Stimulated activated CD8-positive, alpha-beta memory T cell treated with anti-CD3 and anti-CD28 coated beads, Interleukin-15, amount 100 ng/mL, for 4 hours (primary cell): ENCODE measurements around the gene KIAA0825.

ENCODE experiments used
- DNase-seq, 2 donors: peaks; one replicate each; pipeline ENCODE4 v3.0.0-alpha.2; 2020; ENCODE audit warnings: low read depth in 2 of 2

Gene KIAA0825

GRCh38 chr5:94508461-94509148 lies 109.8 kb downstream of the KIAA0825 start:
- DNase-seq, result no peak

- no peak for DNase-seq
Observed at GRCh38 chr5:94505327-94506068, 112.9 kb downstream of the KIAA0825 start.

- no peak for DNase-seq
Observed at GRCh38 chr5:94503677-94504076, 114.7 kb downstream of the KIAA0825 start.

- no peak for DNase-seq
Observed at GRCh38 chr5:94501365-94501764, 117.0 kb downstream of the KIAA0825 start.

- no peak for DNase-seq
Observed at GRCh38 chr5:94499806-94500205, 118.6 kb downstream of the KIAA0825 start.

GRCh38 chr5:94498199-94498598 lies 120.2 kb downstream of the KIAA0825 start:
- DNase-seq, result no peak

- no peak for DNase-seq
Observed at GRCh38 chr5:94485067-94485466, 133.3 kb downstream of the KIAA0825 start.

GRCh38 chr5:94481059-94481458 lies 137.3 kb downstream of the KIAA0825 start:
- DNase-seq, result no peak

GRCh38 chr5:94480486-94480885 lies 137.9 kb downstream of the KIAA0825 start:
- DNase-seq, result no peak

- no peak for DNase-seq
Observed at GRCh38 chr5:94473936-94474335, 144.5 kb downstream of the KIAA0825 start.

GRCh38 chr5:94471521-94471920 lies 146.9 kb downstream of the KIAA0825 start:
- no peak for DNase-seq

GRCh38 chr5:94470802-94471201 lies 147.6 kb downstream of the KIAA0825 start:
- DNase-seq, result no peak

GRCh38 chr5:94469894-94470329 lies 148.5 kb downstream of the KIAA0825 start:
- no peak for DNase-seq

GRCh38 chr5:94467954-94468930 lies 150.2 kb downstream of the KIAA0825 start:
- DNase-seq, result no peak

GRCh38 chr5:94467346-94467953 lies 151.0 kb downstream of the KIAA0825 start:
- no peak for DNase-seq

- no peak for DNase-seq
Observed at GRCh38 chr5:94463739-94464138, 154.7 kb downstream of the KIAA0825 start.

- no peak for DNase-seq
Observed at GRCh38 chr5:94461131-94461530, 157.3 kb downstream of the KIAA0825 start.

GRCh38 chr5:94459915-94460314 lies 158.5 kb downstream of the KIAA0825 start:
- no peak for DNase-seq

GRCh38 chr5:94457788-94458187 lies 160.6 kb downstream of the KIAA0825 start:
- DNase-seq, result no peak

- DNase-seq, result no peak
Observed at GRCh38 chr5:94445726-94446125, 172.7 kb downstream of the KIAA0825 start.

- no peak for DNase-seq
Observed at GRCh38 chr5:94442991-94443390, 175.4 kb downstream of the KIAA0825 start.

GRCh38 chr5:94442076-94442475 lies 176.3 kb downstream of the KIAA0825 start:
- DNase-seq, result no peak
